ENCODE data around the gene FARSB.

The FARSB gene

DNA sequence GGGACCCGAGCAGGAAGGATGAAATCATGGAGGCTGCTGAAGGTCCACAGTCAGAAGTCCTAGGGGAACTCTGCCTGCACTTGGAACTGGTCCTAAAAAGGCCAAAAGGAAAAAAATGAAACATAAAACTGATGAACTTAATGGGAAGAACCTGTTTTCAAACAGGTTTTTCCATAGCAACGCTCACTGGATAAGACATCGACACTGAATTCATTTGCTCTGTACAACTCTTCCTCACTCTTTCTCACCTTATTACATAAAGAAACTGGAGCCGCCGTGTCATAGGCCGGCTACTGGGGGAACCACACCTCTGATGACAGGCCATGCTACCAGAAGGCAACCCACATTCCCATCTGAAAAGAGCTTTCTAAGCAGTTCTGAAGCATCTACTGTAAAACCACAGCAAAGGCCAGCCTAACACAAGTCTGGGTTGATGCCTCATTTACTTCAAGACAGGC, 83.6 kb downstream of the FARSB start:
- no peak overlapping the region for H3K4me3 ChIP-seq (ENCODE audit: control insufficient read depth, low read depth, low read length)
- DNase-seq (ENCODE audit: low read depth): no peak
- TF ChIP-seq, protein P1, sequence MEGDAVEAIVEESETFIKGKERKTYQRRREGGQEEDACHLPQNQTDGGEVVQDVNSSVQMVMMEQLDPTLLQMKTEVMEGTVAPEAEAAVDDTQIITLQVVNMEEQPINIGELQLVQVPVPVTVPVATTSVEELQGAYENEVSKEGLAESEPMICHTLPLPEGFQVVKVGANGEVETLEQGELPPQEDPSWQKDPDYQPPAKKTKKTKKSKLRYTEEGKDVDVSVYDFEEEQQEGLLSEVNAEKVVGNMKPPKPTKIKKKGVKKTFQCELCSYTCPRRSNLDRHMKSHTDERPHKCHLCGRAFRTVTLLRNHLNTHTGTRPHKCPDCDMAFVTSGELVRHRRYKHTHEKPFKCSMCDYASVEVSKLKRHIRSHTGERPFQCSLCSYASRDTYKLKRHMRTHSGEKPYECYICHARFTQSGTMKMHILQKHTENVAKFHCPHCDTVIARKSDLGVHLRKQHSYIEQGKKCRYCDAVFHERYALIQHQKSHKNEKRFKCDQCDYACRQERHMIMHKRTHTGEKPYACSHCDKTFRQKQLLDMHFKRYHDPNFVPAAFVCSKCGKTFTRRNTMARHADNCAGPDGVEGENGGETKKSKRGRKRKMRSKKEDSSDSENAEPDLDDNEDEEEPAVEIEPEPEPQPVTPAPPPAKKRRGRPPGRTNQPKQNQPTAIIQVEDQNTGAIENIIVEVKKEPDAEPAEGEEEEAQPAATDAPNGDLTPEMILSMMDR (IDR thresholded peaks at IDR 0.05; ENCODE audit: control insufficient read depth, insufficient read depth, low read depth, low read length, missing control alignments): no peak

DNA sequence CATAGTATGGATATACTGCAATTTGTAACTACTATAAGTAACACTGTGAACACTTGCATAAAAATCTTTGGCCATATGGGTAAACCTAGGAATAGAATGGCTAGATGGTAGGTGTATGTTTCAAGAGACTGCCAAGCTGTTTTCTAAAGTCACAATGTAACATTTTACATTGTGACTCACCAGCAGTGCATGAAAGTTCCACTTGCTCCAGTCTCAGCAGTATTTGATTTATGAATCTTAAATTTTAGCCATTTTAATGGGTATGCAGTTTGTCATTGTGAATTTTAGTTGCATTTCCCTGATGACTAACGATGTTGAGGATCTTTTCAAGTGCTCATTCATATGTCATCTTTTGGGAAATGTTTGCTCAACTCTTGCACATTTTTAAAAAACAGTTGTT, 86.1 kb downstream of the FARSB start:
- peak; percentile 34 for DNase-seq (ENCODE audit: low read depth)
- TF ChIP-seq, protein P1 (IDR thresholded peaks at IDR 0.05; ENCODE audit: control insufficient read depth, insufficient read depth, low read depth, low read length, missing control alignments): no peak
- no peak overlapping the region for H3K4me3 ChIP-seq (ENCODE audit: control insufficient read depth, low read depth, low read length)

DNA sequence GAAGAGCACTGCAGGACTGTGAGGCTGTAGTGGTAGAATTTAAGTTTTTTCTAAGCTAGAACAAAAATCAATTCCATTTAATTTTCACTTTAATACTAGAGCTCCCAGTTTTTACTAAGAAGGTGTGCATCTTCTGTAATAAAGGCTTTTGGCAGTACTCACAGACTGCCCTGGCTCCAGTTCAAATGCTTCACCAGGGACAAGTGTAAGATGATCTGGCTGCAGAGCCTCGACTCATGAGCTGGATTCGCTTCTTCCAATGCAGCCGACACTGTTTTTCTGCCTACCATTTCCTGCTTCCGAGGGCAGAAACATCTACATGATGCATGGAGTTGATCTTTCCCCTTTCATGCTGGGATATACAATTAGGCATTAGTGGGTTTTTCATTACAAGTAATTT, 87.0 kb downstream of the FARSB start:
- DNase-seq (ENCODE audit: low read depth): peak; percentile 34
- H3K4me3 ChIP-seq (ENCODE audit: control insufficient read depth, low read depth, low read length): no peak overlapping the region
- TF ChIP-seq, protein P1 (IDR thresholded peaks at IDR 0.05; ENCODE audit: control insufficient read depth, insufficient read depth, low read depth, low read length, missing control alignments): no peak

DNA sequence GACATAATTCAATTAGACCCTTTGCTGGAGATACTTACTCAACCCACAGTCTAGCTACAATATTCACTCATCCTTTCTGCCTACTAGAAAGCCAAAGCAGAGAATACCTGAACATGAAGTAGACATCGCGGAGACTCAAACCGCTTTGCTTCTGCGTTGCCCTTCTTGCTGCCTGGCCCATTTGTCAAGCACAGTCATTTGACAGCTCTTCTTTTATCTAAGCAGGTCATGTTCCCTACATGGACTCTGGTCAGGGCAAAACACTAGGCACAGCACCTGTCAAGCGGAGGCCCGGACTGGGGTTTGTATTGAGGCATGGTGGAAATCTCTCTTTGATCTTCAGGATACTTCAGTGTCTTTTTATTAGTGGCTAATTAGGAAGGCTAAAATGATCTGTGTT, 89.7 kb downstream of the FARSB start:
- H3K4me3 ChIP-seq (ENCODE audit: control insufficient read depth, low read depth, low read length): no peak overlapping the region
- TF ChIP-seq, protein P1 (IDR thresholded peaks at IDR 0.05; ENCODE audit: control insufficient read depth, insufficient read depth, low read depth, low read length, missing control alignments): no peak
- no peak for DNase-seq (ENCODE audit: low read depth)

DNA sequence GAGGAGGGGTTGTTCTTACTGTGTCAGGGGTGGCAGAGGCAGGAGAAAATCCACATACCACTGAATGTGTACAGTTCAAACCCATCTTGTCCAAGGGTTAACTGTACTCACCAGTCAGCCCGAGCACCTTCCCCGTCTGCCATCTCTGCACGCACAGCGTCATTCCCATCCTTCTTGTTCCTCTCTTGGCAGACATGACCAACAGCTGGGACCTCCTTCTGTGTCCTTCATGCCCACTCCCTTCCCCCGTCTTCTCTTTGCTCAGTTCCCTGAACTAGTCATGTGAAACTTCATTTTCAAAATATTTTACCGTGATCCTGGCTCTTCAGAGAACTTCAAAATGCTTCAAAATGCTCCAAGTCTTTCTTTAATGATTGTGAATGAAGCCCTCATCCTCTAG, 92.0 kb downstream of the FARSB start:
- TF ChIP-seq, protein P1 (IDR thresholded peaks at IDR 0.05; ENCODE audit: control insufficient read depth, insufficient read depth, low read depth, low read length, missing control alignments): no peak
- no peak overlapping the region for H3K4me3 ChIP-seq (ENCODE audit: control insufficient read depth, low read depth, low read length)
- DNase-seq (ENCODE audit: low read depth): no peak

DNA sequence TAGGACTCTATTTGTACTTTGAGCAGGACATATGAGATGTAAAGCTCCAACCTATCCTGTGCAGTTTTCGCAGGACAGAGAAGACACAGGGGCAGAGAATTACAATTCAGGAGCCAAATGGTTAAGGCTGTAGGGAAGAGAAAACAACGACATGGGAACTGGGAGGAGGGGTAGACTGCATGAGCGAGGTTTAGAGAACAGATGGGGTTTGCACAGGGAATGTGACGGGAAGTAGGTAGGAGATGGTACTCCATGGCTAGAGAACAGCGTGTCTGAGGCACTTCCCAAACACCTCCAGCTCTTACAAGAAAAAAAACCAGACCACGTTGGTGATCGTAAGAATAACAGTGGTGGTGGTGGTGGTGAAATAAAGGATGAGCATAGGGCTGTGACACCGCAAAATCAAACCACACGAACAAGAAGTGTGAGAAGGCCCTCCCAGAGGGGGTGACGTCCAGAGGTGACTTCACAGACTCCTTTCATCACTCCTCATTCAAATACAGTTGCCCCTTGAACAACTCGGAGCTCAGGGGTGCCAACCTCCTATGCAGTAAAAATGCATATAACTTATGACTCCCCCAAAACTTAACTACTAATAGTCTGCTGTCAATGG, 92.7 kb downstream of the FARSB start:
- DNase-seq (ENCODE audit: low read depth): no peak
- TF ChIP-seq, protein P1 (IDR thresholded peaks at IDR 0.05; ENCODE audit: control insufficient read depth, insufficient read depth, low read depth, low read length, missing control alignments): no peak
- H3K4me3 ChIP-seq (ENCODE audit: control insufficient read depth, low read depth, low read length): no peak overlapping the region
